HG03469 (cell line): Measurements from ENCODE around the gene DHRSX.
"Not testable (repeated sequence)": the region's sequence is repeated elsewhere in the genome, so short reads cannot be mapped to it uniquely, and the experiment has no call there.

Experiments
- ATAC-seq: cut with Tn5 transposase; IDR thresholded peaks from one replicate; pipeline ENCODE4 v1.9.1; 2021; ENCODE audit warnings: mild to moderate bottlenecking, moderate library complexity, moderate number of reproducible peaks; ENCODE audit not compliant: unreplicated experiment

The DHRSX gene, protein sequence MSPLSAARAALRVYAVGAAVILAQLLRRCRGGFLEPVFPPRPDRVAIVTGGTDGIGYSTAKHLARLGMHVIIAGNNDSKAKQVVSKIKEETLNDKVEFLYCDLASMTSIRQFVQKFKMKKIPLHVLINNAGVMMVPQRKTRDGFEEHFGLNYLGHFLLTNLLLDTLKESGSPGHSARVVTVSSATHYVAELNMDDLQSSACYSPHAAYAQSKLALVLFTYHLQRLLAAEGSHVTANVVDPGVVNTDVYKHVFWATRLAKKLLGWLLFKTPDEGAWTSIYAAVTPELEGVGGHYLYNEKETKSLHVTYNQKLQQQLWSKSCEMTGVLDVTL

GRCh38 chrX:2500803-2501558 is at the start of gene DHRSX, which contains the start of gene ZBED1:
TSS of gene DHRSX (minus strand) at chrX:2500976. CDS start at chrX:2500925, 51 bp downstream.
TSS of gene ZBED1 (minus strand) at chrX:2500976. CDS start at chrX:2490719, 10,257 bp downstream.
- no peak for ATAC-seq

DNA sequence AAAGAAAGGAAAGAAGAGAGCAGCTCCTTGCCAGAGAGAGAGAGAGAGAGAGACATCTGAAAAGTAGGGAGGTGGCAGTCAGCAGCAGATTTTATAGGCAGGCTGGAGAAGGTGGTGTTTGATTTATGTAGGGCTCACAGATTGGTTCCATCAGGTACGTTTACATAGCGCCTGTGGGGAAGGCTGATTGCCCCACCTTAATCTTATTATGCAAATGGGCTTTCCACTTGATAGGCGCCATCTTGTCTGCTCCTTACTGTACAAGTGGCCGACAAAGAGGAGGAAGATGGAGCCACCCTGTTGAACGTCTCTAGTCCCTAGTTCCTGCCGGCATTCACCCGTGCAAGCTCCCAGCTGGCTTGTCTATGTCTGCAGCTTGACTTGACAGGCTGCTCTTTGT is 49.1 kb upstream of the DHRSX start:
- no peak for ATAC-seq

GRCh38 chrX:2548711-2549423 is 48.1 kb upstream of the DHRSX start:
- no peak for ATAC-seq

GRCh38 chrX:2547736-2548135 is 47.0 kb upstream of the DHRSX start:
- ATAC-seq: no peak

DNA sequence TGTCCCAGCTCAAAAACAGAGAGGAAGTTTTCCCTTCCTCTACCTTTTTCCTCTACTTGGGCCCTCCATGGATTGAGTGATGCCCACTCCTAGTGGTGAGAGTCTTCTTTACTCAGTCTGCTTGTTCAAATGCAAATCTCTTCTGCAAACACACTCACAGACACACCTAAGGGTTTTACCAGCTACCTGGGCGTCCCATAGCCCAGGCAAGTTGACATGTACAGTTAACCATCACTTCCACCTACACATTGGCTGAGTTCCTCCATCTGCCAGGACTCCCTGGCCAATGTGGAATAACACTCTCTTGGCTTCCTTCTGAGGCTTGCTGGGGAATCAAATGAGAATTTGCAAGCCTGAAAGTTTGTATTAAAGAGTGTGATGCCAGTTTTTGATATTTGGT is 45.7 kb upstream of the DHRSX start:
- no peak for ATAC-seq

- ATAC-seq: no peak
Observed at GRCh38 chrX:2545144-2545543, 44.4 kb upstream of the DHRSX start.

- ATAC-seq: no peak
Observed at GRCh38 chrX:2542826-2543521, 42.2 kb upstream of the DHRSX start.

GRCh38 chrX:2541603-2542002 is 40.8 kb upstream of the DHRSX start:
- no peak for ATAC-seq

GRCh38 chrX:2540426-2540947 is 39.7 kb upstream of the DHRSX start:
- no peak for ATAC-seq

- no peak for ATAC-seq
Observed at GRCh38 chrX:2539586-2539985, 38.8 kb upstream of the DHRSX start.

DNA sequence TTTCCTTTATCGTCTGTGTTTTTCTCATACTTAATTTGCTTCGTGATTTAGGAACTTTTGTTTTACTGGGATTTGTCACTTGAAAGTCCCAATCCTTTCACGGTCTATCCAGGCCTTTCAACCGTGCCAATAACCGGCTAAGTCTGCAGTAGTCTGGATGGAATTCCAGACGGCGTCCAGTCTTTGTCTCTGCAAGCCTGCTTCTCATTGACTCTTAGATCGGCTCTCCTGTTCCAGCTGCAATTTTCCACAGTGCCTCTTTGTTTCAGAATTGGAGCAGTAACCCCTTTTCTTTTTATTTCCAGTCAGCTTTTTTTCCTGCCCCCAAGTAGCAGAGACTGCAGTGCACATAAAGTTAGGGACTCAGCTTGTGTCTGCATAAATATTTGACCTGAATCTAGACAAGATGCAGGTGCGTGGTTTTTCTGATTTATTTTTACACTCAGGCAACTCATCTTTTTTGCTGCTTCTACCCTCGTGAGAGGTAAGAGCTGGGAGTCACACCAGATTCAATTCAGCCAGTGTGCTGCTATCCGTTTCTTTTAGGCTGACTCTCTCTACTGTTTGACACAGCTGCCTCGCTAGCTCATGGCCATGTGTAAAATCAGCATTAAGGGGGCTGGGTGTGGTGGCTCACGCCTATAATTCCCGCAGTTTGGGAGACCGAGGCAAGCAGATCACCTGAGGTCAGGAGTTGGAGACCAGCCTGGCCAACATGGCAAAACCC is 37.4 kb upstream of the DHRSX start:
- no peak for ATAC-seq

DNA sequence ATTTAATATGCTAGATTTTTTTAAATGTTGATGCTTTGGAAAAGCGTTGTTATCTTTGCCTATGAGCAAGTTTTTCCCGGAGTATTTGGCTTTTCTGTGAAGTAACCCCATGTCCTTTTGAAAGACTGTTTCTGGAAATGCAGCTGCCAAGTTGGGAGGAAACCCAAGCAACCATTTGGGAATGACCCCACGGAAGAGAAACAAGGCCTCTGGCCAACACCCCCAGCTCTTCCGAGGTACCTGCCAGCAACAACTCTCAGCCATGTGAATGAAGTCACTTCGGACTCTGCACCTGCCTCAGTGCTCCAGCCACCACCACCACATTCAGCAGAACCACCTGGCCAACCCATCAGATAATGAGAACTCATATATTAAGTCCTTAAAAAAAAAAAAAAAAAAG is 36.2 kb upstream of the DHRSX start:
- no peak for ATAC-seq

DNA sequence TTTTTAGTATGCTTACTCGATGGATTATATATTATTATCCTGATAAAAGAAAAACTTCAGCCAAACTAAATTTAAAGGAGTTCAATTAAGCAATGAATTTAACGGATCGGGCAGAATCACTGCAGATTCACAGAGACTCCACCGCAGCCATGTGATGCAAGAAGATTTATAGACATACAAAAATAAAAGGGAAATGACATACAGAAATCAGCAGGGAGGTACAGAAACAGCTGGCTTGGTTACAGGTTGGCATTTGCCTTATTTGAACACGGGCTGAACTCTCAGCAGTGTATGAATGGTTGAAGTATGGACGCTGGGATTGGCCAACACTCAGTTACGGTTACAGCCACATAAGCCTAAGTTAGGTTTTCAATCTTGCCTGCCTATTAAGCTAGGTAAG is 35.4 kb upstream of the DHRSX start:
- no peak for ATAC-seq

- ATAC-seq: not testable (repeated sequence)
Observed at GRCh38 chrX:2534261-2535021, 33.7 kb upstream of the DHRSX start.

DNA sequence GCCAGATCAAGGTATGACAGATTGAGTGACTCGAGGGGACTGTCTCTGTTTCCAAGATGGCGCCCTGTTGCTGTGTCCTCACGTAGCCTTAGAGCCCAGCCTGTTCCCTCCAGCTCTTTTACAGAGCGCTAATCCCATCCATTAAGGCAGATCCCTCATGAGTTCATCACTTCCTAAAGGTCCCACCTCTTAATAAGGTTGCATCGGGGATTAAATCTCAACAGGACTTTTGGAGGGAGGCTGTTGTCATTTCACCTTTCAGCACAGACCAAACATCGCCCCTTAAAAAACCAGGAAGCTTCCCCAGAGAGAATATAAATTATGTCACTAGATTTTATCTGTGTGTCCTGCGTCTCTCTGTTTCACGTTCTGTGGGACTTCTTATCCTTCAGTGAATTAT is 32.6 kb upstream of the DHRSX start:
- ATAC-seq: no peak

DNA sequence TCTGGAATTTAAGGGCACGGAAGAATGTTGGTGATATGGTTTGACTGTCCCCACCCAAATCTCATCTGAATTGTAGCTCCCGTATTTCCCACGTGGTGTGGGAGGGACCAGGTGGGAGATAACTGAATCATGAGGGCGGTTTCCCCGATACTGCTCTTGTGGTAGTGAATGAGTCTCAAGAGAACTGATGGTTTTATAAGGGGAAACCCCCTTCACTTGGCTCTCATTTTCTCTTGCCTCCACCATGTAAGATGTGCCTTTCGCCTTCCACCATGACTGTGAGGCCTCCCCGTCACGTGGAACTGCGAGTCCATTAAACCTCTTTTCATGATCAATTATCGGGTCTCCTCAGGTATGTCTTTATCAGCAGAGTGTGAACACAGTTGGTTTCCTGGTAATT is 25.6 kb upstream of the DHRSX start:
- no peak for ATAC-seq

DNA sequence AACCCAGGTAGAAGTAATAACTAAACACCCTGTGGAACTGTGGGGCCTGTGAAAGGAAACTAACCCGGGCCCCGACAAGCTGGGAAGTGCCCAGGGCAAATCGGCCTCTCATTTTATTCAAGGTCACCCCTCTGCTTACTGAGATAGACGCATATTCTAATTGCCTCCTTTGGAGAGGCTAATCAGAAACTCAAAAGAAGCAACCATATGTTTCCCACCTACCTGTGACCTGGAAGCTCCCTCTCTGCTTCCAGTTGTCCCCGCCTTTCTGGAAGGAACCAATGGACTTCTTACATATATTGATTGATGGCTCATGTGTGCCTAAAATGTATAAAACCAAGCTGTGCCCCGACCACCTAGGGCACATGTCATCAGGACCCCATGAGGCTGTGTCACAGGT is 23.1 kb upstream of the DHRSX start:
- no peak for ATAC-seq

DNA sequence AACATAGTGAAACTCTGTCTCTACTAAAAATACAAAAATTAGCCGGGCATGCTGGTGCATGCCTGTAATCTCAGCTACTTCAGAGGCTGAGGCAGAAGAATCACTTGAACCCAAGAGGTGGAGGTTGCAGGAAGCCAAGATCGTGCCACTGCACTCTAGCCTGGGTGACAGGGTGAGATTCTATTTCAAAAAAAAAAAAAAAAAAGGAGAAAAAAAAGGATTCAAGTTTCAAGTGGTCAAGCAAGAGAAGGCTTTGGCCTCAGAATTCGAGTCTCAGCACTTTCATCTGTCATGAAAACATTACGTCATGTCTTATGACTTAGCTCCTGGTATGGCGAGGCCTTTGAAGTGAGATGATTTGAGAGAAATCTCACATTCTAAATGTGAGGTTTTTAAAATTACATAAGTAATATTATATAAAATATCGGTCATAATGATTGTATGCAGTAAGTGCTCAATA is 21.2 kb upstream of the DHRSX start:
- no peak for ATAC-seq
